HCT116 (cell line): Measurements from ENCODE around the gene LAMA4. TPM values are rescaled to one million over a fixed set of nuclear protein-coding genes. Genes with fewer than 3 reads are reported as not detected.

Experiments used
- ATAC-seq: fragments of 200-7000 bp; cut with Tn5 transposase; 2 replicates; pipeline ENCODE4 v1.9.1; 2020; ENCODE audit warnings: mild to moderate bottlenecking, moderate library complexity
- BruUV-seq: library from RNA; stranded (reverse); fragments of 400-500 nt; replicated peaks from 2 replicates; lab custom pipeline; 2021; lab: Mats Ljungman, UMichigan
- CTCF ChIA-PET: fragments of 300-600 bp; sonication (Branson Sonifier 250); formaldehyde crosslinking; loops from one replicate; lab custom pipeline; 2021; ENCODE audit warnings: antibody characterized with exemption; lab: Charles Lee
- POLR2A ChIA-PET: fragments of 300-600, 350-600 bp; sonication (Branson Sonifier 250); formaldehyde crosslinking; loops from one replicate; lab custom pipeline; 2021; ENCODE audit warnings: antibody characterized with exemption; lab: Charles Lee
- RAD21 ChIA-PET, 2 experiments: fragments of 300-600 bp; sonication (Branson Sonifier 250); formaldehyde crosslinking; loops; one replicate each; lab custom pipeline; 2023; ENCODE audit warnings: low total read pairs in 2 of 2; ENCODE audit not compliant: uncharacterized antibody in 2 of 2, unreplicated experiment in 2 of 2, low non-redundant PET in 1 of 2; lab: Charles Lee
- DNase-seq: peaks from one replicate; pipeline ENCODE4 v3.0.0-alpha.2; 2010; ENCODE audit warnings: low read depth, low spot score
- H2AFZ ChIP-seq: fragments of 200-600 bp; shearing (Covaris generic), sonication (generic); 2 replicates; pipeline ENCODE4 v1.6.1; 2017; ENCODE audit warnings: low read depth, mixed run types, mixed read lengths, antibody characterized with exemption, low read length; ENCODE audit not compliant: poor library complexity, severe bottlenecking
- H3K27ac ChIP-seq: 2 replicates; pipeline ENCODE4 v1.5.1; 2012; ENCODE audit warnings: low read depth, low read length
- H3K27me3 ChIP-seq: fragments of 200-600 bp; sonication (generic); 2 replicates; pipeline ENCODE4 v1.6.1; 2016; ENCODE audit warnings: mixed run types, low read length, mixed read lengths; ENCODE audit not compliant: insufficient read depth
- H3K36me3 ChIP-seq, 2 experiments: fragments of 200-500 bp in 1 of 2; fragments of 200-600 bp in 1 of 2; sonication (Bioruptor generic) in 1 of 2; sonication (generic) in 1 of 2; 2 replicates each; pipeline versions ENCODE4 v1.5.1 to v1.6.1; 2014 to 2016; ENCODE audit warnings: low read length in 2 of 2, inconsistent platforms in 1 of 2, mixed read lengths in 1 of 2, mixed run types in 1 of 2; ENCODE audit not compliant: insufficient read depth in 2 of 2, control insufficient read depth in 1 of 2
- H3K4me1 ChIP-seq, 2 experiments: fragments of 200-600 bp in 1 of 2; sonication (generic) in 1 of 2; 2 replicates each; pipeline versions ENCODE4 v1.5.1 to v1.6.1; 2012 to 2017; ENCODE audit warnings: low read length in 2 of 2, inconsistent platforms in 1 of 2, mild to moderate bottlenecking in 1 of 2, mixed read lengths in 1 of 2, mixed run types in 1 of 2, moderate library complexity in 1 of 2; ENCODE audit not compliant: insufficient read depth in 2 of 2, control insufficient read depth in 1 of 2
- H3K4me2 ChIP-seq: fragments of 200-600 bp; sonication (generic); 2 replicates; pipeline ENCODE4 v1.6.1; 2017; ENCODE audit warnings: mixed run types, low read length, mixed read lengths
- H3K4me3 ChIP-seq, 2 experiments: fragments of 200-600 bp in 1 of 2; sonication (generic) in 1 of 2; replicated peaks in 1 of 2; 2 replicates each; pipeline ENCODE4 v1.5.1; 2011 to 2016; ENCODE audit warnings: low read length in 2 of 2, control low read depth in 1 of 2, low read depth in 1 of 2, mild to moderate bottlenecking in 1 of 2, mixed read lengths in 1 of 2, mixed run types in 1 of 2
- H3K79me2 ChIP-seq: fragments of 200-600 bp; sonication (generic); 2 replicates; pipeline ENCODE4 v1.6.1; 2017; ENCODE audit warnings: mild to moderate bottlenecking, mixed run types, low read length, moderate library complexity, mixed read lengths; ENCODE audit not compliant: insufficient read depth
- H3K9ac ChIP-seq: fragments of 200-600 bp; sonication (generic); 2 replicates; pipeline ENCODE4 v1.6.1; 2016; ENCODE audit warnings: low read length, mixed read lengths
- H3K9me2 ChIP-seq: fragments of 200-600 bp; sonication (generic), shearing (Covaris generic); 2 replicates; pipeline ENCODE4 v1.6.1; 2017; ENCODE audit warnings: mixed run types, mild to moderate bottlenecking, moderate library complexity; ENCODE audit not compliant: insufficient read depth
- H3K9me3 ChIP-seq, 2 experiments: fragments of 200-500 bp in 1 of 2; fragments of 200-600 bp in 1 of 2; sonication (Bioruptor generic) in 1 of 2; sonication (generic) in 1 of 2; 2 replicates each; pipeline ENCODE4 v1.6.1; 2014 to 2017; ENCODE audit warnings: low read length in 2 of 2, mixed read lengths in 2 of 2, inconsistent platforms in 1 of 2, low read depth in 1 of 2, mild to moderate bottlenecking in 1 of 2, mixed run types in 1 of 2, moderate library complexity in 1 of 2; ENCODE audit not compliant: control insufficient read depth in 1 of 2, insufficient read depth in 1 of 2
- H4K20me1 ChIP-seq: fragments of 200-600 bp; sonication (generic), shearing (Covaris generic); 2 replicates; pipeline ENCODE4 v1.6.1; 2017; ENCODE audit warnings: mixed run types, mild to moderate bottlenecking, moderate library complexity; ENCODE audit not compliant: insufficient read depth
- ATF3 ChIP-seq: IDR thresholded peaks from 2 replicates; pipeline ENCODE4 v1.6.1; 2012
- CBX3 ChIP-seq: IDR thresholded peaks from 2 replicates; pipeline ENCODE4 v1.6.1; 2012; ENCODE audit warnings: low read depth
- EGR1 ChIP-seq: IDR thresholded peaks from 2 replicates; pipeline ENCODE4 v1.6.1; 2012; ENCODE audit warnings: low read depth
- EZH2 ChIP-seq: fragments of 200-600 bp; sonication (generic); IDR thresholded peaks from 2 replicates; pipeline ENCODE4 v1.6.1; 2017; ENCODE audit warnings: antibody characterized with exemption, mixed run types
- EZH2phosphoT487 ChIP-seq: fragments of 200-600 bp; IDR thresholded peaks from 2 replicates; pipeline ENCODE4 v1.6.1; 2018; ENCODE audit warnings: antibody characterized with exemption, borderline replicate concordance
- FOSL1 ChIP-seq: IDR thresholded peaks from 2 replicates; pipeline ENCODE4 v1.6.1; 2012; ENCODE audit warnings: low read depth
- POLR2AphosphoS5 ChIP-seq: IDR thresholded peaks from 2 replicates; pipeline ENCODE4 v1.6.1; 2011; ENCODE audit warnings: mild to moderate bottlenecking, low read depth, low read length, moderate library complexity
- RAD21 ChIP-seq: IDR thresholded peaks from 2 replicates; pipeline ENCODE4 v1.6.1; 2012; ENCODE audit warnings: low read depth, mild to moderate bottlenecking
- REST ChIP-seq: IDR thresholded peaks from 2 replicates; pipeline ENCODE4 v1.6.1; 2012; ENCODE audit warnings: low read depth
- SIN3A ChIP-seq: IDR thresholded peaks from 2 replicates; pipeline ENCODE4 v1.6.1; 2012; ENCODE audit warnings: low read depth
- SP1 ChIP-seq: IDR thresholded peaks from 2 replicates; pipeline ENCODE4 v1.6.1; 2012; ENCODE audit warnings: low read depth
- SRF ChIP-seq: IDR thresholded peaks from 2 replicates; pipeline ENCODE4 v1.6.1; 2012; ENCODE audit warnings: low read depth
- TCF7L2 ChIP-seq: IDR thresholded peaks from 2 replicates; pipeline ENCODE4 v1.7.0; 2011; ENCODE audit warnings: borderline replicate concordance, inconsistent platforms; ENCODE audit not compliant: insufficient read depth, insufficient read length; ENCODE audit errors: extremely low read depth
- ZBTB33 ChIP-seq: IDR thresholded peaks from 2 replicates; pipeline ENCODE4 v1.6.1; 2011; ENCODE audit warnings: mild to moderate bottlenecking, low read length, moderate library complexity; ENCODE audit not compliant: insufficient replicate concordance; ENCODE audit errors: extremely low read depth
- ZFX ChIP-seq: fragments of 450-650 bp; IDR thresholded peaks from 2 replicates; pipeline ENCODE4 v1.6.1; 2017
- ZNF274 ChIP-seq: fragments of 200-500 bp; sonication (Bioruptor generic); IDR thresholded peaks from 2 replicates; pipeline ENCODE4 v1.6.1; 2014; ENCODE audit warnings: mild to moderate bottlenecking, low read depth, low read length, inconsistent platforms
- intact Hi-C: fragments of 100-400 bp; cut with micrococcal nuclease; formaldehyde crosslinking; loops from 2 replicates; pipeline ENCODE4 v1.10.0; 2022
- total RNA-seq: library from RNA; stranded (reverse); gene quantifications from one replicate; pipeline ENCODE4 v1.2.1, GENCODE V29; 2021; ENCODE audit not compliant: unreplicated experiment
- TF ChIP-seq, protein P1 (sequence below), 3 experiments: fragments of 200-600 bp in 1 of 3; sonication (generic) in 1 of 3; IDR thresholded peaks in 2 of 3; conservative IDR thresholded peaks in 1 of 3; 2 replicates each; pipeline ENCODE4 v1.5.1; 2012 to 2017; ENCODE audit warnings: low read depth in 2 of 3, low read length in 2 of 3, antibody characterized with exemption in 1 of 3, borderline replicate concordance in 1 of 3, control low read depth in 1 of 3, mild to moderate bottlenecking in 1 of 3, mixed read lengths in 1 of 3, mixed run types in 1 of 3, moderate library complexity in 1 of 3; ENCODE audit not compliant: insufficient read depth in 1 of 3

The LAMA4 gene
- total RNA-seq, 1 experiment from 2014 or later, result 2.2 TPM

DNA sequence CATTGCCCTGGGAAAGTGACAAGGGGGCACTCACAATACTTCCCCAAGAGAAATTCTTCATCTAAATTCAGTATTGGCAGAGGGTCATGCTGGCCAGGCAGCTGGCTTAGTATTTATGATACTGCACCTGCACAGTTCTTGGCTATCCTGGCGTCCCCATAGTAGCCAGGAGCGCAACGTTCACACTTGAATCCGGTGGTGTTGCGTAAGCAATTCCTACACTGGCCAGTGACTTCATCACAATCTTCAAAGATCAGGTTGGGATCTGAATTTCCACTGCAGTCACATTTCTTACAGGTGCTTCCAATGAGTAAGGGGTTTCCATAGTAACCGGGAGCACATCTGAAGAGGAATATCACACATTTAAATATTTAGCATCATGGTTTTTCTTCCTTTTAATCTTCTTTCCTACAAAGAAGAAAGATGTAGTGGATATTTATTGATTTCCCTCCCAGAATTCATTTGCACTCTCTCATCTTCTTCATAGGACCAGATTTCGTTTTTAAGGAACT, 62.8 kb downstream of the LAMA4 start:
- Histone ChIP-seq H3K4me2 (no peak overlapping the region), H3K4me3 (no peak overlapping the region)
- no peak for TF ChIP-seq ZNF274
- no peak for TF ChIP-seq EZH2phosphoT487
- no peak for TF ChIP-seq EZH2
- no peak for TF ChIP-seq ZBTB33
- TF ChIP-seq SRF, result no peak
- no peak for TF ChIP-seq POLR2AphosphoS5
- TF ChIP-seq SIN3A, result no peak
- TF ChIP-seq, protein P1, sequence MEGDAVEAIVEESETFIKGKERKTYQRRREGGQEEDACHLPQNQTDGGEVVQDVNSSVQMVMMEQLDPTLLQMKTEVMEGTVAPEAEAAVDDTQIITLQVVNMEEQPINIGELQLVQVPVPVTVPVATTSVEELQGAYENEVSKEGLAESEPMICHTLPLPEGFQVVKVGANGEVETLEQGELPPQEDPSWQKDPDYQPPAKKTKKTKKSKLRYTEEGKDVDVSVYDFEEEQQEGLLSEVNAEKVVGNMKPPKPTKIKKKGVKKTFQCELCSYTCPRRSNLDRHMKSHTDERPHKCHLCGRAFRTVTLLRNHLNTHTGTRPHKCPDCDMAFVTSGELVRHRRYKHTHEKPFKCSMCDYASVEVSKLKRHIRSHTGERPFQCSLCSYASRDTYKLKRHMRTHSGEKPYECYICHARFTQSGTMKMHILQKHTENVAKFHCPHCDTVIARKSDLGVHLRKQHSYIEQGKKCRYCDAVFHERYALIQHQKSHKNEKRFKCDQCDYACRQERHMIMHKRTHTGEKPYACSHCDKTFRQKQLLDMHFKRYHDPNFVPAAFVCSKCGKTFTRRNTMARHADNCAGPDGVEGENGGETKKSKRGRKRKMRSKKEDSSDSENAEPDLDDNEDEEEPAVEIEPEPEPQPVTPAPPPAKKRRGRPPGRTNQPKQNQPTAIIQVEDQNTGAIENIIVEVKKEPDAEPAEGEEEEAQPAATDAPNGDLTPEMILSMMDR (IDR thresholded peaks at IDR 0.05 in 2 of 3, conservative IDR thresholded peaks at IDR 0.05 in 1 of 3; ENCODE audit: borderline replicate concordance in 1 of 3, insufficient read depth in 1 of 3, low read depth in 2 of 3, low read length in 2 of 3), result no peak
- TF ChIP-seq ZFX, result no peak
- no peak for TF ChIP-seq EGR1
- no peak for TF ChIP-seq ATF3
- TF ChIP-seq REST, result no peak
- TF ChIP-seq TCF7L2, result no peak
- TF ChIP-seq CBX3, result no peak
- TF ChIP-seq SP1, result no peak
- no peak for TF ChIP-seq FOSL1
- TF ChIP-seq RAD21, result no peak
- TF ChIP-seq, all 23 proteins: peak for 0
- no peaks in the 10 kb centered on the region for H3K9me3 ChIP-seq
- H3K79me2 ChIP-seq, result no peaks in the 10 kb centered on the region
- POLR2A ChIA-PET, result no interaction called here
- ATAC-seq (no peak), DNase-seq (no peak)
- H3K9me2 ChIP-seq, result no peaks in the 10 kb centered on the region; the same call in 1 of the 2 replicates
- H4K20me1 ChIP-seq, result no peaks in the 10 kb centered on the region
- no peaks in the 10 kb centered on the region for H3K4me1 ChIP-seq
- BruUV-seq, result no TSS peak
- no peaks in the 10 kb centered on the region for H3K27me3 ChIP-seq
- no peak overlapping the region for H3K27ac ChIP-seq
- intact Hi-C loops, result no loop called here
- H3K9ac ChIP-seq, result no peak overlapping the region
- no peak overlapping the region for H2AFZ ChIP-seq
- no peaks in the 10 kb centered on the region for H3K36me3 ChIP-seq
- CTCF ChIA-PET, result no interaction called here
- RAD21 ChIA-PET, result no interaction called here
